RWPE1 (cell line): ENCODE measurements around the gene MBD3.
"Not testable (repeated sequence)": the region's sequence is repeated elsewhere in the genome, so short reads cannot be mapped to it uniquely, and the experiment has no call there.

ENCODE experiments used
- CTCF ChIA-PET: fragments of 350-600 bp; sonication (Branson Sonifier 250); formaldehyde crosslinking; extraction: SDS; loops from one replicate; lab custom pipeline; 2021; lab: Yijun Ruan, JAX
- POLR2A ChIA-PET: fragments of 400-600 bp; formaldehyde crosslinking; extraction: SDS; loops from one replicate; lab custom pipeline; 2020; ENCODE audit warnings: antibody characterized with exemption; ENCODE audit not compliant: low non-redundant PET; lab: Yijun Ruan, JAX
- DNase-seq: peaks from one replicate; pipeline ENCODE4 v3.0.0; 2012; ENCODE audit warnings: low spot score
- H3K27ac ChIP-seq: fragments of 450-650 bp; 2 replicates; pipeline ENCODE4 v1.5.1; 2017
- CTCF ChIP-seq: fragments of 450-650 bp; conservative IDR thresholded peaks from 2 replicates; pipeline ENCODE4 v1.5.1; 2017; ENCODE audit warnings: low read depth, mild to moderate bottlenecking

Gene MBD3

GRCh38 chr19:1592755-1593500 lies at the start of gene MBD3:
Gene MBD3, minus strand, starts transcription at chr19:1592865. Its CDS starts 234 bp downstream, at chr19:1592631.
- ChIA-PET POLR2A (no interaction called here), CTCF (interaction anchor here (0.6 kb wide), 3 partner anchors 42 to 189 kb away, joined by 3 read pairs; no protein-coding TSS in a partner anchor)
- peak; percentile 95 for DNase-seq
- TF ChIP-seq CTCF = no peak
- H3K27ac ChIP-seq = peak within 1 kb of the TSS; percentile 99

GRCh38 chr19:1640893-1641448 lies 48.3 kb upstream of the MBD3 start:
- DNase-seq = not testable (repeated sequence)
- H3K27ac ChIP-seq = peak overlapping the region; percentile 37; the same call in 1 of the 2 replicates
- ChIA-PET POLR2A (interaction anchor here (0.6 kb wide), 1 partner anchor 37 kb away, joined by 3 read pairs; no protein-coding TSS in a partner anchor), CTCF (interaction anchor here (1.1 kb wide), 1 partner anchor 95 kb away, joined by 3 read pairs; no protein-coding TSS in a partner anchor)

- TF ChIP-seq CTCF = no peak
- no peak for DNase-seq
- H3K27ac ChIP-seq = no peak overlapping the region
- POLR2A ChIA-PET = no interaction called here
- CTCF ChIA-PET = interaction anchor here (0.6 kb wide), 1 partner anchor 10 kb away, joined by 5 read pairs; no protein-coding TSS in a partner anchor
These were observed 43.9 kb upstream of the MBD3 start for GRCh38 chr19:1636325-1637236.

- peak overlapping the region; percentile 16; the same call in 1 of the 2 replicates for H3K27ac ChIP-seq
- ChIA-PET CTCF (interaction anchor here (0.5 kb wide), 1 partner anchor 120 kb away, joined by 4 read pairs; no protein-coding TSS in a partner anchor), POLR2A (no interaction called here)
- no peak for TF ChIP-seq CTCF
- DNase-seq = no peak
These were observed 42.2 kb upstream of the MBD3 start for GRCh38 chr19:1634938-1635243.

- DNase-seq = no peak
- CTCF ChIA-PET = interaction anchor here (0.5 kb wide), 1 partner anchor 120 kb away, joined by 4 read pairs; no protein-coding TSS in a partner anchor
- TF ChIP-seq CTCF = no peak
- H3K27ac ChIP-seq = no peak overlapping the region; the same call in 1 of the 2 replicates
- POLR2A ChIA-PET = no interaction called here
These were observed 41.7 kb upstream of the MBD3 start for GRCh38 chr19:1634242-1634937.

- H3K27ac ChIP-seq = peak overlapping the region; percentile 58
- ChIA-PET CTCF (no interaction called here), POLR2A (no interaction called here)
- no peak for TF ChIP-seq CTCF
- DNase-seq = no peak
These were observed 40.7 kb upstream of the MBD3 start for GRCh38 chr19:1633269-1633826.
